HG02588 (cell line): ENCODE results near the gene ZNF577.
"Not testable (repeated sequence)": the region's sequence is repeated elsewhere in the genome, so short reads cannot be mapped to it uniquely, and the experiment has no call there.

ENCODE experiments used
- ATAC-seq: cut with Tn5 transposase; IDR thresholded peaks from one replicate; pipeline ENCODE4 v1.9.1; 2021; ENCODE audit warnings: mild to moderate bottlenecking, moderate library complexity; ENCODE audit not compliant: unreplicated experiment

ZNF577 gene

DNA sequence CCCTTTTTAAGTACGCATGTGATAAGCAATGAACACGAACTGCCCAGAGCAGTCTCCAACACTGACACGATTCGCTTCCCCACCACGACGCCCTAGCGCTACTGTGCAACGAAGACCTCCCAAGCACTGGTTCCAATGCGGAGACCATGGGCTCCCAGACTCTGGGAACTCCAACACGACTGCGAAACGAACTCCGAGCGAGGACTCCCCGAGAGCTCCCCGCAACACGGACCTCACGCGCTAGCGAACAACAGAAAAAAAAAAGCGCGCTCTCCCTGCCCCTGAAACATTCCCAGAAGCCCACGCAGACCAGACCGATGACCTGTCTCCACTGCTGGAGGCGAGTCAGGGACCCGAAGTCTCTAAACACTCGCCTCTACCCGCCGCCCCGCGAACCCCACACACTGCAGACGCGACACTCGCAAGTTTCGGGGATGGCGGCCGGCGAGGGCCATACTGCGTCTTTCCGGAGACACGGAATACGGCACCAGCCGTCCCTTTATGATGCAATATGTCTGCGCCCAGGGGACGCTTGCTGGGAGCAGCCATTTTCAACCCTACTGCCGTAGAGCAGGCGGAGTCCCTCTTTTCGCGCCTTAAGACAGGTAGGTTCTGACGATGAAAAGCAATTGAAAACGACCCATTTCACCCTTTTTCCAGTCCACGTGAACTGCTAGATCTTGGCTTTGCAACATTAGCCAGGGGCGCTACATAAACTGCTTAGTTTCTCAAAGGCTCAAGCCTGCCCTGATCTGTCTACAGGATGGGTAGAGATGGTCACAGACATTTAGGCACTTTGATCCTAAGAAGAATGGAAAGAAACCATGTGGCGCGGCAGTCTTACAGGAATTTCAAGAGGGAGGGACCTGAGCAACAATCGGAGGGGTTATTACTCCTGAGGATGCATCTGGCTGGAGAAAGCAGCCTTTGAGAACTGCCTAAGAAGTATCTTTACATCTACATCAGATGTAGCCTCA, at the start of gene ZNF577:
Gene ZNF577 (minus strand): TSS at position 430 of the 977 bp plus-strand sequence. CDS start 7,569 bp downstream, outside the sequence.
- no peak for ATAC-seq

GRCh38 chr19:51931921-51932320, 44.2 kb upstream of the ZNF577 start:
- ATAC-seq, result no peak

DNA sequence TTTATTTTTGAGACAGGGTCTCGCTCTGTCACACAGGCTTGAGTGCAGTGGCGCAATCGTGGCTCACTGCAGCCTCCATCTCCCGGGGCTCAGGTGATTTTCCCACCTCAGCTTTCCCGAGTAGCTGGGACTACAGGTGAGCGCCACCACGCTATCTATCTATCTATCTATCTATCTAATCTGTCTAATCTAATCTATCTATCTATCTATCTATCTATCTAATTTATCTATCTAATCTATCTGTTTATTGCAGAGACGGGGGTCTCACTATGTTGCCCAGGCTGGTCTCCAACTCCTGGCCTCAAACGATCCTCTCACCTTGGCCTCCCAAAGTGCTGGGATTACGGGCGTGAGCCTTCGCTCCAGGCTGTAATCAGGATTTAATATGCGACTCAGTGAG, 40.1 kb upstream of the ZNF577 start:
- no peak for ATAC-seq

DNA sequence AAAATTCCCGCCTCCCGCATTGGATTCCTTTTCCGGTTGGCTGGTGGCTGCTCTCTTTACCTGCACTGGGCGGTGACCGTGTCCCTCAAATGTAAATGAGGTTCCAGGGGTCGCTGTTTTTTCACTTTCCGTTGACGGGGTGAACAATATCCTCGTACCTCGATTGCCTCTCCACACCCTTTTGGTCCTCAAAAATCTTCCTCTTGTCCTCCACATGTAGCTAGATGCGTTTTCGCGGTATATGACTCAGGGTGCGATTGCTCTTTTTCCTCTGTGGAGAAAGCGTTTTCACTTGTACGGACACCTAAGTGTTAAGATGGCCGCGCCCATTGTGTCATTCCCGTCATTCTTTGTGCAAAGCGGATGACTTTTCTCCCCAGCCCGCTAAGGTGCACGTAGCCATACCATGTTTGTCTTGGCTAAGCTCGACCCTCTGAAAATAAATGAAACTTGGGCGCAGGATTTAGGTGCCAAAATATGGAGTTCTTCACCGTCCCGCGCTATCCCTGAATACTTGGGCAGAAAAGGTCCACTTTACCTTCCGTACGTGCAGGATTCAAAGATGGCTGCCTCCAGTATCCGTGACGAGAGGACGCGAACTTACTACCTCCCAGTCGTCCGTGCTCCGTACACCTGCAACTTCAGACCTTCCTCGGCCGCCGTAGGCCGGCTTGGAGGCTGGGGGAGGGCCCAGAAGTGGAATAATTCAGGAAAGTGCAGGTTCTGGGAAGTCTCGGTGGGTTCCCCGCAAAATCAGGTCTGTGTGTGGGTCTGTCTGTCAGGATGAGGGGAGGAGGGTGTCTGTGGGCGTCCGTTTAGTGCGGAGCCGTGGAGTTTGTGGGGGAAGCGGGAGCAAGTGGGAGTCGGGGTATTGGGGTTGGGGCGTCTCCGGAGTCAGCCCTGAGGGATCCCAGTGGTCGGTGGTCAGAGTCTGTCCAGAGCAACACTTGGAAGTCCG, 39.3 kb upstream of the ZNF577 start, which contains the start of gene ZNF613:
Gene ZNF613 (plus strand): TSS at position 689 of the 958 bp plus-strand sequence. CDS start 8,749 bp downstream, outside the sequence.
- peak; percentile 90 for ATAC-seq

DNA sequence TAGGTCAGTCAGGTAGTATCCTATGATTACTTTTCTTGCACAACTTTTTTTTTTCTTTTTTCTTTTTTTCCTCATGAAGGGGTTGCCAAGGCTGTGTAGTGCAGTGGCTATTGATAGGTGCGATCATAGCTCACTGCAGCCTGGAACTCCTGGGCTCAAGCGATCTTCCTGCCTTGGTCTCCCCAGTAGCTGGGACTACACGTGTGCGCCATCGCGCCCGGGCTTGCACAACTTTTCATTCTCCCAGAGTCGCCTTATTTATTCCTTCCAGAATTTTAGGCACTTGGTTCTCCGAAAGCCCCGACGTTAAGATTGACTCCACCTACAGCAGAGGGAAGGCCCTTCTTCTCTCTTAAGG, 38.7 kb upstream of the ZNF577 start:
- ATAC-seq, result no peak

DNA sequence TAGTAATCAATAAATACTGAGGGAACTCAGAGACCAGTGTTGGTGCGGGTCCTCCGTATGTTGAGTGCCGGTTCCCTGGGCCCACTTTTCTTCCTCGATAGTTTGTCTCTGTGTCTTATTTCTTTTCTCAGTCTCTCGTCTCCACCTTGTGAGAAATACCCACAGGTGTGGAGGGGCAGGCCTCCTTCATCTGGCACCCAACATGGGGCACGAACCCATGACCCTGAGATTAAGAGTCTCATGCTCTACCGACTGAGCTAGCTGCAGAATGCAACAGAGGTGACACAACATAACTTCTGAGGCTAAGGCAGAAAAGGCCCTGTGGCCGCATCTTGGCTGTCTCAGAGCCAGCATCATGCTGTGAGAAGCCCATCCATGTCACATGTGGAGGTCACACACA, 34.2 kb upstream of the ZNF577 start:
- no peak for ATAC-seq

GRCh38 chr19:51919606-51920005, 31.9 kb upstream of the ZNF577 start:
- ATAC-seq, result no peak

DNA sequence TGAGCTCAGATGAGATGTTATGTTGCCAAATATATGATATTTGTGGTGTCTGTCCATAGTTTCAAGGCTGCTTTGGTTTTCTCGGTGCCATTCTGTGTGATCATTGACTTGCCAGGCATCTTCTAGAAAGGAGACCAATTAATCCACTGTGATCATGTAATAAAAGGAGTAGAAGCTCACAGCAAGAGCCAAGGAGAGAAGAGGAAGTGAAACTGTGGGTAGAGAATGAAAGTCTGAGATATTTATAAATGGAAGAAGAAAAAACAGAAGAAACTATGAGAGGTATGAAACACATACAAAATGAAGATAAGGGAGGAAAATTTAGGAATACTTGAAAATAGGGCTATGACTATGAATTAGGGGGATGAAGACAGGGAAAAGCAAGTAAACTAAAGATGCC, 28.4 kb upstream of the ZNF577 start:
- no peak for ATAC-seq

DNA sequence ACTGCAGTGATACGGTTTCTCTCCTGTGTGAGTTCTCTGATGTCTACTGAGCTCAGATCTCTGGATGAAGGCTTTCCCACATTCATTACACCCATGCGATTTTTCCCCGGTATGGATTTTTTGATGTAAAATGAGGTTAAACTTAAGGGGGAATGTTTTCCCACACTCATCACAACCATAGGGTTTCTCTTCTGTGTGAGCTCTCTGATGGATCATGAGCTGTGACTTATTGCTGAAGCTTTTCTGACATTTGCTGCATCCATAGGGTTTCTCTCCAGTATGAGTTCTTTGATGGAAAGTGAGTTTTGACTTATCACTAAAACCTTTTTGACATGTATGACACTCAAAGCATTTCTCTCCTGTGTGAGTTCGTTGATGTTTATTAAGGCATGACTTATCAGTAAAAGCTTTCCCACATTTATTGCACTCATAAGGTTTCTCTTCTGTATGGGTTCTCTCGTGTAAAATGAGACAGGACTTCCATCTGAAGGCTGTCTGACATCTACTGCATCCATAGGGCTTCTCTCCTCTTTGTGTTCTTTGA, 27.6 kb upstream of the ZNF577 start:
- no peak for ATAC-seq

DNA sequence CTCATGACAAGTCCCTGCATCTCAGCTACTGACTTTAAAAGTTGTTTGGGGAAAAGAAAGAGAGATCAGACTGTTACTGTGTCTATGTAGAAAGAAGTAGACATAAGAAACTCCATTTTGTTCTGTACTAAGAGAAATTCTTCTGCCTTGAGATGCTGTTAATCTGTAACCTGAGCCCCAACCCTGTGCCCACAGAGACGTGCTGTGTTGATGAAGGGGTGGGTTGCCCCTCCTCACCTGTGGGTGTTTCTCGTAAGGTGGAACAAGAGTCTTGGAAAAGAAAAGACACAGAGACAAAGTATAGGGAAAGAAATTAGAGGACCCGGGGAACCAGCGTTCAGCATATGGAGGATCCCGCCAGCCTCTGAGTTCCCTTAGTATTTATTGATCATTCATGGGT, 20.2 kb upstream of the ZNF577 start:
- not testable (repeated sequence) for ATAC-seq

DNA sequence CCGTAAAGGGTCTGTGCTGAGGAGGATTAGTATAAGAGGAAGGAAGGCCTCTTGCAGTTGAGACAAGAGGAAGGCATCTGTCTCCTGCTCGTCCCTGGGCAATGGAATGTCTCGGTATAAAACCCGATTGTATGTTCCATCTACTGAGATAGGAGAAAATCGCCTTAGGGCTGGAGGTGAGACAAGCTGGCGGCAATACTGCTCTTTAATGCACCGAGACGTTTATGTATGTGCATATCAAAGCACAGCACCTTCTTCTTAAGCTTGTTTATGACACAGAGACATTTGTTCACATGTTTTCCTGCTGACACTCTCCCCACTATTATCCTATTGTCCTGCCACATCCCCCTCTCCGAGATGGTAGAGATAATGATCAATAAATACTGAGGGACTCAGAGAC, 18.4 kb upstream of the ZNF577 start:
- ATAC-seq, result not testable (repeated sequence)

GRCh38 chr19:51905639-51906038, 17.9 kb upstream of the ZNF577 start:
- not testable (repeated sequence) for ATAC-seq

DNA sequence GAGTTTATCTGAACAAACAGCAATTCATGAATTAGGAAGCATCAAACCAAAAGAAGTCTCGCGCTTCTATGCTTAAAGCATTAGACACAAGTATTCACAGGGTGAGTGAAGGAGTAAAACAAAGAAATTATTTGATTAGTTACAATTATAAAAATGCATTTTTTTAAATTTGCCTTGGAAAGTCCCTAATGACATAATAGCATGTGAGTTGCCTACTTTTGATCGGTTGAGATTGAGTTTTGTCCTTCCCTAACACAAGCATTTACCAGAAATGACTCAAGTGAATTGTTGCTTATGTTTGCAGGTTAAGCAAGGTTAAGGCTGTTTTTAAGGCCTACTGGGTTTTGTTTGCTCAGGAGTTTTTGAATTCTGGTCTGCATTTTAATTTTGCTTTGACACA, 17.5 kb upstream of the ZNF577 start:
- ATAC-seq, result no peak

GRCh38 chr19:51904331-51905165, 16.8 kb upstream of the ZNF577 start, which contains the start of gene ZNF649:
Gene ZNF649 (minus strand): TSS chr19:51905017. CDS start chr19:51900107, 4,910 bp downstream.
- ATAC-seq, result peak; percentile 87

DNA sequence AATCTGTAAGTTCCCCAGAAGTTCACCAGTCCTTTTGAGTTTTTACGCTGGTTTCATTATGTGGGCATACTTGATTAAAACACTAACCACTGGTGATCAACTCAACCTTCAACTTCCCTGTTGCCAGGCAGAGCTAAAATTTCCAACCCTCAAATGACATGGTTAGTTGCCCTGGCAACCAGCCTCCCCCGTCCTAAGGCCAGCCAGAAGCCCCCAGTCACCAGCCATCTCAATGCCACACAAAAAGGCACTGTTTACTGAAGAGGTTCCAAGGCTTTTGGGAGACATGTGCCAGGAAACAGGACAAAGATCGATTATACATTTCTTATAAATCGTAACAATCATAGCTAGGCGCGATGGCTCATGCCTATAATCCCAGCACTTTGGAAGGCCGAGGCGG, 15.4 kb upstream of the ZNF577 start:
- ATAC-seq, result no peak

GRCh38 chr19:51901860-51902259, 14.1 kb upstream of the ZNF577 start:
- ATAC-seq, result no peak

GRCh38 chr19:51891193-51891747, 3.5 kb upstream of the ZNF577 start:
- ATAC-seq, result no peak

DNA sequence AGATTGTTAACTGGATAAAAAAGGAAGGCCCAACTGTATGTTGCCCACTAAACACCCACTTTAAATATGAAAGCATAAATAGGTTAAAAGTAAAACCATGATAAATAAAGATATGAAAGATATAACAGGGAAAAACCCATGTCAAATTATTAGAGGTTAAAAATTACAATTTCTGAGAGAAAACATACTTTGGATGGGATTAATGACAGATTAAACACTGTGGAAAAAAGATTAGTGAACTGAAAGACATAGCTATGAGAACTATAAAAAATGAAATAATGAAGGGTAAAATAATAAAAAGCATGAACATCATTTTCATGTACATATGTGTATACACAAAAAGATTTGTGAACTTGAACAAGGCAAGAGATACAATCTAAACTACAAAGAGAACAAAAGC, 2.2 kb upstream of the ZNF577 start:
- no peak for ATAC-seq

DNA sequence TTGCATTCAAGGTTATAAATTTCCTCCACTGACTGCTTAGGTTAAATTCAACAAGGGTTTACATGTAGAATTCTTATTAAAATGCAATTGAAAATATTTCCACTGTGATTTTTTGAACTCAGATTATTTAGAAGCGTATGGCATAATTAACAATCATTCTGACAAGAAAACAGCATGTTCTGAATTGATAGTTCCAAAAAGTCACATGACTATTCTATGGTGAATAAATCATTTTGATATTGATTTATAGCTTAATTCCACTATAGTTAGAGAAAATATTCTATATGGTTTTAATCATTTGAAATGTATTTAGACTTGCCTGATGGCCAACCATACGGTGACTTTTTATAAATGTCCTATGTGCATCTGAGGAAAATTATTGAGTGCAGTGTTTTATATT, 3.0 kb downstream of the ZNF577 start:
- ATAC-seq, result no peak

GRCh38 chr19:51882518-51882917, 5.2 kb downstream of the ZNF577 start:
- no peak for ATAC-seq
